Activated T-helper 1 cell treated with anti-CD3 and anti-CD28 coated beads, Interleukin-12 subunit alpha, Interleukin-12 subunit beta, Interleukin-2, Interleukin-4 antibody, amounts not matched to agents 30 ng/mL and 10 ng/mL and 1 ng/mL, durations not matched to agents 14 hours and 24 hours and 36 hours (primary cell): Measurements from ENCODE around the gene TECTB. TPM values are rescaled to one million over a fixed set of nuclear protein-coding genes. Genes with fewer than 3 reads are reported as not detected.

Experiments used
- DNase-seq: peaks from one replicate; pipeline ENCODE4 v3.0.0; 2021; ENCODE audit warnings: low spot score
- H3K27ac Mint-ChIP-seq: one replicate; pipeline ENCODE4 v1.8.0; 2021; ENCODE audit warnings: mild to moderate bottlenecking, mixed read lengths
- H3K27me3 Mint-ChIP-seq: one replicate; pipeline ENCODE4 v1.8.0; 2022; ENCODE audit warnings: mild to moderate bottlenecking, moderate library complexity, mixed read lengths; ENCODE audit not compliant: insufficient read depth
- H3K36me3 Mint-ChIP-seq: one replicate; pipeline ENCODE4 v1.8.0; 2021; ENCODE audit warnings: low read depth, mixed read lengths
- H3K4me1 Mint-ChIP-seq: one replicate; pipeline ENCODE4 v1.8.0; 2021; ENCODE audit warnings: low read depth, mixed read lengths
- H3K4me3 Mint-ChIP-seq: one replicate; pipeline ENCODE4 v1.8.0; 2021; ENCODE audit warnings: mild to moderate bottlenecking, moderate library complexity, mixed read lengths
- H3K9me3 Mint-ChIP-seq: one replicate; pipeline ENCODE4 v1.8.0; 2021; ENCODE audit warnings: mixed read lengths
- intact Hi-C: fragments of 100-400 bp; cut with micrococcal nuclease; formaldehyde crosslinking; loops from one replicate; pipeline ENCODE4 v1.15.1; 2024
- total RNA-seq: library from RNA; stranded (reverse); gene quantifications from 2 replicates; pipeline ENCODE4 v1.2.3, GENCODE V29; 2022

Gene TECTB
- total RNA-seq: not detected in 2 replicates

- Mint-ChIP-seq H3K4me1 (no peaks in the 10 kb centered on the region), H3K36me3 (no peaks in the 10 kb centered on the region), H3K27me3 (peaks cover 8% of the 10 kb centered on the region), H3K9me3 (no peaks in the 10 kb centered on the region), H3K27ac (no peak within 1 kb of the TSS), H3K4me3 (no peak within 1 kb of the TSS)
- intact Hi-C loops: no loop called here
- DNase-seq: no peak
These were observed at the start of gene TECTB for GRCh38 chr10:112283100-112283499. TECTB (plus strand) TSS chr10:112283400; CDS start chr10:112283735, 335 bp downstream.

- H3K9me3 Mint-ChIP-seq: peaks cover 10% of the 10 kb centered on the region
- no peak overlapping the region for H3K4me3 Mint-ChIP-seq
- peaks cover 6% of the 10 kb centered on the region for H3K27me3 Mint-ChIP-seq
- H3K36me3 Mint-ChIP-seq: no peaks in the 10 kb centered on the region
- no peak overlapping the region for H3K27ac Mint-ChIP-seq
- intact Hi-C loops: no loop called here
- DNase-seq: no peak
- H3K4me1 Mint-ChIP-seq: no peaks in the 10 kb centered on the region
These were observed 48.1 kb upstream of the TECTB start for GRCh38 chr10:112235141-112235540.

DNA sequence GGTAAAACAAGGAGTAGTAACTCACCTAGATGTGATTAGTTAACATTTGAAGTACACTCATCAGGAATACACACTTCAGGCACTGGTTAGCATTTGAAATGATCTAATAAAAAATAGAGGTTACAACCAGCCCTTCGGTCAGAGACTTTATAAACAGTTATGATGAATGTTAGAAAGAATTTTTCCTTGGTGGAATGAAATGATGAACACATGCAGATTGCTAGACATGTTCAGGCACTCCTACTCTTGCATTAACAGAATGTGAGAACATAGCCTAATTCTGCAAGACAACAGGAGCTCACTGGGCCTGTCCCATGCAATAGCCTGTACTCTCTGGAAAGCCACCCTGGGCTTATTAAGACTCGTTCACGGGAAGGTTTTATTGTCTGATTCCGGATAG is 47.3 kb upstream of the TECTB start:
- no peak overlapping the region for H3K4me3 Mint-ChIP-seq
- H3K4me1 Mint-ChIP-seq: no peaks in the 10 kb centered on the region
- peaks cover 3% of the 10 kb centered on the region for H3K27me3 Mint-ChIP-seq
- intact Hi-C loops: no loop called here
- no peak overlapping the region for H3K27ac Mint-ChIP-seq
- no peaks in the 10 kb centered on the region for H3K36me3 Mint-ChIP-seq
- H3K9me3 Mint-ChIP-seq: peaks cover 12% of the 10 kb centered on the region
- no peak for DNase-seq

- intact Hi-C loops: no loop called here
- Mint-ChIP-seq H3K27ac (no peak overlapping the region), H3K4me1 (no peaks in the 10 kb centered on the region), H3K4me3 (no peak overlapping the region), H3K9me3 (peaks cover 18% of the 10 kb centered on the region), H3K27me3 (peaks cover 3% of the 10 kb centered on the region), H3K36me3 (no peaks in the 10 kb centered on the region)
- no peak for DNase-seq
These were observed 46.7 kb upstream of the TECTB start for GRCh38 chr10:112236486-112236885.

- no peak for DNase-seq
- Mint-ChIP-seq H3K27ac (no peak overlapping the region), H3K4me1 (no peaks in the 10 kb centered on the region), H3K4me3 (no peak overlapping the region), H3K9me3 (peaks cover 21% of the 10 kb centered on the region), H3K36me3 (no peaks in the 10 kb centered on the region), H3K27me3 (peaks cover 1% of the 10 kb centered on the region)
- intact Hi-C loops: no loop called here
These were observed 43.9 kb upstream of the TECTB start for GRCh38 chr10:112239347-112239746.

DNA sequence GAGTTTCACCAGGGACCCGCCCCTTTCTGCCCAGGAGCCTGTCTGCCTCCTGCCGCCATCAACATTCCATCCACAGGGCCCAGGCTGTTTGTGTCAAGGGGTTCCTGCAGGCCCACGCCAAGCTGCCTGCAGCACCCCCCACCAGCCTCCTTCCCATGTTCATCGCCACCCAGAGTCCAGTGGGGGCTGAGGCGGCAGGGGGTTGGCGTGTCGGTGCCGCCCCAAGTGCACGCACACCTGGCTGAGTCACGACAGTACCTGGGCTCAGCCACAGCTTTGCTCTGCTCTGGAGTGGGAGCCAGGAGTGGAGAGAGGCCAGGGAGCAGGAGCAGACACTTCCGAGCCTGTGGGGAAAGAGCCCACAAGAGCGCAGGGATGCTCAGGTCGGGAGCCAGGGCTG is 42.8 kb upstream of the TECTB start:
- intact Hi-C loops: no loop called here
- Mint-ChIP-seq H3K27ac (no peak overlapping the region), H3K36me3 (no peaks in the 10 kb centered on the region), H3K4me1 (no peaks in the 10 kb centered on the region), H3K4me3 (no peak overlapping the region), H3K27me3 (peaks cover 1% of the 10 kb centered on the region), H3K9me3 (peaks cover 21% of the 10 kb centered on the region)
- no peak for DNase-seq

DNA sequence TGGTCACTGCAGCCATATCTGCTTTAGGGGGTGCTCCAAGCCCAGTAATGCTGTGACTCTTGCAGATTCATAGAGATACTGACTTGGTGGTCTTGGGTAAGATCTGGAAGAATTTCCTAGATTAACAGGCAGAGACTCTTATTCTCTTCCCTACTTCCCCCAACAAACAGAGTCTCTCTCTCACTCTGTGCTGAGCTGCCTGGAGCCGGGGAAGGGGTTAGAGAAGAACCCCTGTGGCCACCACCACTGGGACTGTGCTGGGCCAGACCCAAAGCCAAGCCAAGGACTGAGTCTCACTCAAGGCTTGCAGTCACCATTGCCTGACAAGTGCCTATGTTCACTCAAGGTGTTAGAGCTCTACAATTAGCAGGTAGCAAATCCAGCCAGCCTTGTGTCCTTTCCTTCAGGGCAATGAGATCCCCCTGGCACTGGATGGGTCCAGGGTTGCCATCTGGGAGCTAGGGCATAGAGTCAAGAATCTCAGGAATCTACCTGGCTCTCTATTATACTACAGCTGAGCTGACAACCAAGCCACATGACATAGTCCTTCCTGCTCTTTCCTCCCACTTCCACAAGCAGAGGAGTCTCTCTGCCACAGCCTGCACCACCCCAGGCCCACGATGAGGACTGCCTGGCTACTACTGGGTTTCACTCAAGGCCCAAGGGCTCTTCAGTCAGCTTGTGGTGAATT is 41.4 kb upstream of the TECTB start:
- Mint-ChIP-seq H3K27me3 (peaks cover 1% of the 10 kb centered on the region), H3K4me3 (no peak overlapping the region), H3K9me3 (peaks cover 21% of the 10 kb centered on the region), H3K36me3 (no peaks in the 10 kb centered on the region), H3K4me1 (no peaks in the 10 kb centered on the region), H3K27ac (no peak overlapping the region)
- no peak for DNase-seq
- intact Hi-C loops: no loop called here

DNA sequence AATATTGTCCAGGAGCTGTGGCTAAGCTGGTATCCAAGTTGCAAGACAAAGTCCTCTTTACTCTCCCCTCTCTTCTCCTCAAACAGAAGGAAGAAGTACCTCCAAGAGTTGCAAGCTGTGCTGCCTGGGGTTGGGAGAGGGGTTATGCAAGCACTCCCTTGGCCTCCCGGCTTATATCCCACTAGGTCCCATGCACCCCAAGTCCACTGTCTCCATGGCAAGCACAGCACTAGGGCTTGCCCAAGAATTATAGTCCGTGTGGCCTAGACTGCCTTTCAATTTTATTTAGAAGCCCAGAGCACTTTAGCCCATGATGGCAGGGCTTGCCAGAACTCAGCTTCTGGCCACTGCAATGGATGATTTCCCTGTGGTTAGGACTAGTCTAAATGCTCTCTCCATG is 40.4 kb upstream of the TECTB start:
- DNase-seq: no peak
- intact Hi-C loops: no loop called here
- H3K27me3 Mint-ChIP-seq: peaks cover 1% of the 10 kb centered on the region
- peaks cover 21% of the 10 kb centered on the region for H3K9me3 Mint-ChIP-seq
- H3K4me1 Mint-ChIP-seq: no peaks in the 10 kb centered on the region
- H3K36me3 Mint-ChIP-seq: no peaks in the 10 kb centered on the region
- H3K4me3 Mint-ChIP-seq: no peak overlapping the region
- no peak overlapping the region for H3K27ac Mint-ChIP-seq

DNA sequence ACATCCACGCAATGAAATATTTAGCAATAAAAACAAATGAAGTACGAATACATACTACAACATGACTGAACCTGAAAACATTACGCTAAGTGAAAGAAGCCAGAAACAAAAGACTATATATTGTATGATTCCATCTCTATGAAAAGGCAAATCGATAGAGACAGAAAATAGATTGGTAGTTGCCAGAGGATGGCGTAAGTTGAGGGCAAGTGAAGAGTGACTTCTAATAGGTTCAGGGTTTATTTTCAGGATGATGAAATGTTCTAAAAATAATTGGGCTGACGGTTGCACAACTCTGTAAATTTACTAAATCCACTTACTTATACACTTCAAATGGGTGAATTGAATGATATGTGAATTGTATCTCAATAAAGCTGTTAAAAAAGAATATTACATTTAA is 39.5 kb upstream of the TECTB start:
- DNase-seq: no peak
- Mint-ChIP-seq H3K9me3 (peaks cover 21% of the 10 kb centered on the region), H3K27ac (no peak overlapping the region), H3K4me1 (no peaks in the 10 kb centered on the region), H3K27me3 (peaks cover 5% of the 10 kb centered on the region), H3K4me3 (no peak overlapping the region), H3K36me3 (no peaks in the 10 kb centered on the region)
- intact Hi-C loops: no loop called here

GRCh38 chr10:112244197-112244596 is 39.0 kb upstream of the TECTB start:
- Mint-ChIP-seq H3K36me3 (no peaks in the 10 kb centered on the region), H3K27me3 (peaks cover 5% of the 10 kb centered on the region), H3K9me3 (peaks cover 25% of the 10 kb centered on the region), H3K4me3 (no peak overlapping the region), H3K27ac (no peak overlapping the region), H3K4me1 (no peaks in the 10 kb centered on the region)
- intact Hi-C loops: no loop called here
- no peak for DNase-seq

- no peak overlapping the region for H3K4me3 Mint-ChIP-seq
- H3K9me3 Mint-ChIP-seq: peaks cover 19% of the 10 kb centered on the region
- no peaks in the 10 kb centered on the region for H3K4me1 Mint-ChIP-seq
- H3K27me3 Mint-ChIP-seq: peaks cover 3% of the 10 kb centered on the region
- no peak for DNase-seq
- H3K36me3 Mint-ChIP-seq: no peaks in the 10 kb centered on the region
- intact Hi-C loops: no loop called here
- no peak overlapping the region for H3K27ac Mint-ChIP-seq
These were observed 35.4 kb upstream of the TECTB start for GRCh38 chr10:112247791-112248190.

- Mint-ChIP-seq H3K9me3 (peaks cover 19% of the 10 kb centered on the region), H3K4me1 (no peaks in the 10 kb centered on the region), H3K27me3 (peaks cover 3% of the 10 kb centered on the region), H3K27ac (no peak overlapping the region), H3K36me3 (no peaks in the 10 kb centered on the region), H3K4me3 (no peak overlapping the region)
- no peak for DNase-seq
- intact Hi-C loops: no loop called here
These were observed 34.5 kb upstream of the TECTB start for GRCh38 chr10:112248584-112249295.

DNA sequence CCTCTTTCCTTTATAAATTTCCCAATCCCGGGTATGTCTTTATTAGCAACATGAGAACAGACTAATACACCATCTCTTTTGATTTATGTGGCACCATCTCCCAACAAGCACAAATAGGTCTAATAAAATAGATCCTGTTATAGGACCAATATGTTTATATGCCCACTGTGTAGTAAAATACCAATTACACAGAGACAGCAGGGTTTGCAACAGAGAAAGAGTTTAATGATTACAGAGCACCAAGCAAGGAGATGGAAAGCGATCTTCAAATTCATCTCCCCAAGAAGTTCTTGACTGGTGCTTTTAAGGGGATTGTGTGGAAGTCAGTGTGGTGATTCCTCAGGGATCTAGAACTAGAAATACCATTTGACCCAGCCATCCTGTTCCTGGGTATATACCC is 33.5 kb upstream of the TECTB start:
- Mint-ChIP-seq H3K4me1 (no peaks in the 10 kb centered on the region), H3K27ac (no peak overlapping the region), H3K4me3 (no peak overlapping the region), H3K27me3 (peaks cover 3% of the 10 kb centered on the region), H3K9me3 (peaks cover 19% of the 10 kb centered on the region), H3K36me3 (no peaks in the 10 kb centered on the region)
- intact Hi-C loops: no loop called here
- DNase-seq: no peak
